GM18868 (cell line): ENCODE data around the gene SFXN3.
A peak's percentile ranks its signal among the peaks of the same experiment; 100 is the strongest.
"Not testable (repeated sequence)": the region's sequence is repeated elsewhere in the genome, so short reads cannot be mapped to it uniquely, and the experiment has no call there.

Experiments
- ATAC-seq: cut with Tn5 transposase; IDR thresholded peaks from one replicate; pipeline ENCODE4 v1.9.1; 2021; ENCODE audit warnings: mild to moderate bottlenecking, moderate library complexity; ENCODE audit not compliant: unreplicated experiment

The SFXN3 gene

GRCh38 chr10:101034404-101034803 is 3.4 kb downstream of the SFXN3 start:
- not testable (repeated sequence) for ATAC-seq

- no peak for ATAC-seq
These were observed 4.3 kb downstream of the SFXN3 start for GRCh38 chr10:101035314-101035713.

- no peak for ATAC-seq
These were observed 5.1 kb downstream of the SFXN3 start for GRCh38 chr10:101035916-101036702.

- no peak for ATAC-seq
These were observed 5.7 kb downstream of the SFXN3 start for GRCh38 chr10:101036726-101037125.

GRCh38 chr10:101038484-101038883 is 7.5 kb downstream of the SFXN3 start:
- no peak for ATAC-seq

- ATAC-seq: no peak
These were observed 9.0 kb downstream of the SFXN3 start for GRCh38 chr10:101040061-101040460.

- ATAC-seq: no peak
These were observed 9.8 kb downstream of the SFXN3 start for GRCh38 chr10:101040851-101041250.

- ATAC-seq: peak; percentile 71
These were observed 10.3 kb downstream of the SFXN3 start for GRCh38 chr10:101041252-101041761.

- ATAC-seq: no peak
These were observed 11.1 kb downstream of the SFXN3 start for GRCh38 chr10:101042118-101042517.

GRCh38 chr10:101042667-101043362 is 11.8 kb downstream of the SFXN3 start:
- peak; percentile 94 for ATAC-seq

- no peak for ATAC-seq
These were observed 12.3 kb downstream of the SFXN3 start for GRCh38 chr10:101043363-101043707.

GRCh38 chr10:101044117-101044516 is 13.1 kb downstream of the SFXN3 start:
- ATAC-seq: no peak

- no peak for ATAC-seq
These were observed 15.6 kb downstream of the SFXN3 start for GRCh38 chr10:101046332-101047238.

- no peak for ATAC-seq
These were observed 16.2 kb downstream of the SFXN3 start for GRCh38 chr10:101047268-101047667.

GRCh38 chr10:101047961-101048892 is 17.2 kb downstream of the SFXN3 start:
- no peak for ATAC-seq

- ATAC-seq: peak; percentile 74
These were observed 19.4 kb downstream of the SFXN3 start for GRCh38 chr10:101050208-101051069.

- ATAC-seq: no peak
These were observed 21.3 kb downstream of the SFXN3 start for GRCh38 chr10:101052285-101052684.

GRCh38 chr10:101053516-101053915 is 22.5 kb downstream of the SFXN3 start:
- ATAC-seq: no peak

- ATAC-seq: no peak
These were observed 23.3 kb downstream of the SFXN3 start for GRCh38 chr10:101054351-101054750.
